HuH-7.5 (cell line): ENCODE measurements around the gene DCAF8.
"Not testable (repeated sequence)": the region's sequence is repeated elsewhere in the genome, so short reads cannot be mapped to it uniquely, and the experiment has no call there.

ENCODE experiments used
- DNase-seq: peaks from one replicate; pipeline ENCODE4 v3.0.0; 2011; ENCODE audit warnings: low spot score

Gene DCAF8

GRCh38 chr1:160261893-160262794 lies at the start of gene DCAF8:
Gene DCAF8 (minus strand): TSS chr1:160262549. CDS start chr1:160244008, 18,541 bp downstream.
- peak; percentile 68 for DNase-seq

GRCh38 chr1:160309571-160309970 lies 47.2 kb upstream of the DCAF8 start:
- DNase-seq: no peak

DNA sequence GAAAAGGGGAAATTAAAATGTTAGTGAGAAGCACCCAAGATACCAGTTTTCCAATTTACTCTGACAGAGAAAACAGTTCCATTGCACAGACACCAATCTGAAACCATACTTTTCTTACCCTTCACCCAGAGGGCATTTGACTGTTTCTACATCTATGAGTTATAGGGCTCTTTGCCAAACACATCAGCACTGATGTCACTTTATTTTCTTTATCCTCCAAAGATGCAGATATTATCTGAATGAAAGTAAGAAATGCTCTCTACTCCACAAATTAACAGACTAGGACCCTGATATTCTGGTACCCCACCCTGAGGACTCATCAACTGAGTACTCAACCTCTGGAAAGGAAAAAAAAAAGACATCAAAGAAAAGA lies 46.8 kb upstream of the DCAF8 start:
- DNase-seq: no peak

GRCh38 chr1:160308451-160309184 lies 46.3 kb upstream of the DCAF8 start:
- no peak for DNase-seq

GRCh38 chr1:160307118-160307791 lies 44.9 kb upstream of the DCAF8 start:
- DNase-seq: no peak

DNA sequence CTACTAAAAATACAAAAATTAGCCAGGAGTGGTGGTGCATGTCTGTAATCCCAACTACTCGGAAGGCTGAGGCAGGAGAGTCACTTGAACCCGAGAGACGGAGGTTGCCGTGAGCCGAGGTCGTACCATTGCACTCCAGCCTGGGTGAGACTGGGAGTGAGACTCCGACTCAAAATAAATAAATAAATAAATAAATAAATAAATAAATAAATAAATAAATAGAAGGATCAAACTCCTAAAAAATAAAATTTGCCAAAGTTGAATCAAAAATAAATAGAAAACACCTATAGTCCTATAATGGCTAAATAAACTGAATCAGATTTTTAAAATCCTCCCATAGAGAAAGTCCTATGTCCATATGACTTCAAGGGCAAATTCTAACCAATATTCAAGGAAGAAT lies 37.8 kb upstream of the DCAF8 start:
- DNase-seq: no peak

GRCh38 chr1:160296036-160296435 lies 33.7 kb upstream of the DCAF8 start:
- DNase-seq: no peak

DNA sequence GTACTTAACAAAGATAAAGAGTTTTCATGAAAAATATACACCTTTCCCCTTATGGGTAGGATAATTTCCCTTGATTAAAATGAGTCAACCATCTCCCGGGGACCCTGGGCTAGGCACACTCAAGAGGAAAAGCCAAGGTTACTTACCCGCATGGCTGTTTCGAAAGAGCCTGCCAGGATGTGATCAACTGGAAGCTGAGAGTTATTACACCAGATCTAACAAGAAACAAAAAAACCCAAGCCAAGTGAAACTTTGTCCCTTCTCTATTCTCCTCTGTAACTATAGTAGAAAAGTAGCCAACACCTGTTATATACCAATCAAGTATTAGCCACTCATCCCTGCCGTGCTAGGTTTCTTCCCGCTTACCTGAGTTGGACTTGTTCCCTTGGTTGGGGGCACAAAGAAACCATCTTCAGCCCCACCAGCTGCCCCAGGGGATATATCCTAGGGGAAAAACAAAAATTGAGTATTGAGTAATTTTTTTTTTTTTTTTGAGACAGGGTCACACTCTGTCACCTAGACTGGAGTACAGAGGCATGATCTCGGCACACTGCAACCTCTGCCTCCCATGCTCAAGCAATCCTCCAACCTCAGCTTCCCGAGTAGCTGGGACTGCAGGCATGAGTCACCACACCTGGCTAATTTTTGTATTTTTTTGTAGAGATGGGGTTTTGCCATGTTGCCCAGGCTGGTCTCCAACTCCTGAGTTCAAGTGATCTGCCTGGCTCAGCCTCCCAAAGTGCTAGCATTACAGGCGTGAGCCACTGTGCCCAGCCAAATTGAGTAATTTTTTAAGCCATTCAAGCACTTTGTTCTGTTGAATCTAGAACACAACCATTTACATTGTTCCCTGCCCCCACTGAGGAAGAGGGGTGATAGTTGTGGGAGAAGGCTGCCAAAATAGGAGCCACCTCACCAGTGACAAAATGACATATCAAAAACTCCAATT lies 30.9 kb upstream of the DCAF8 start:
- DNase-seq: no peak

DNA sequence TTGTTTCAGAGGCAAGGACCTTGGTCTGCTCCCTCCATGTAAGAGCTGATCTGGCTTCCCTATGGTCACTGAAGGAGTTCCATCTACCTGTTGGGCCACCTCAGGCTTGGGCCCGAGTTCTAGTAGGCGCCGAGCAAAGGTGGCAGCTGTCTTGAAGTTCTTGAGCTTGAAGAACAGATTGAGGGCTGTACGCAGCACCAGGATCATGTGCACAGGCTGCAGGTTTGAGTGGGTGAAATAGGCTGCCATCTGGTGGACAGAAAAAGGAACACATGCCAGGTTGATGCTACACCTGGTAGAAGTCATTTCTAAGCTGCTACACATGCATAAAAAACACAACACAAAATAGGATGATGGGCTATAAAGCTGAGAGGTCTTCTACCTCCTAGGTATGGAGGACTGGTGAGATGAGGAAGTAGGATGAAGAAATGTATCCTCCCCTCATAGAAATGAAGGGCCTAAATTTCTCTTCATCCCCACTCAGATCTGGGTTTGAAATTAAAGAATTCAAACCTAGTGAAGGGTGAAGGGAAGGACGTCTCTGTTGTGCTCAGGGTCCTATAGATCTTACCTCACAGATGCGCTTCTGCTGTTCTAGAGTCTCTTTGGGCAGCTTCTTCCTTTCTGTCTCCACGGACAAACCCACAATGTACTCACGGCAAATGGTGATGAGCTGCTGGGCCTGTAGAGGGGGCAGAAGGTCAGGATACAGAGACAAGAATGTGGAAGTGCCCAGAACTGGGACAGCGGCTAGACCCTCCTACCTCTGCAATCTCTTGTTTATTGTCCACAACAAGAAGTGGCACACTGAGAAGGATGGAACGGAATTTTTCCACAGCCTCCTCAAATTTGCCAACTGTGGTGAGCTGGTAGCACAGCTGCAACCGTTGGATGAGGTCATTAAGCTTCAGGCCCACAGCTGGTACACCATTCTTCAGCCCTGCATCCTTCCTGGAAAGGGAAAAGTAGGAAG lies 29.2 kb upstream of the DCAF8 start:
- peak; percentile 19 for DNase-seq

GRCh38 chr1:160287769-160288168 lies 25.4 kb upstream of the DCAF8 start:
- DNase-seq: not testable (repeated sequence)

- DNase-seq: no peak
Measured at GRCh38 chr1:160285506-160285905, 23.2 kb upstream of the DCAF8 start.

- peak; percentile 66 for DNase-seq
Measured at GRCh38 chr1:160284782-160285344, 22.5 kb upstream of the DCAF8 start, which contains the start of gene PEX19. Gene PEX19 (minus strand): TSS chr1:160285133. CDS start chr1:160285124, 9 bp downstream.

DNA sequence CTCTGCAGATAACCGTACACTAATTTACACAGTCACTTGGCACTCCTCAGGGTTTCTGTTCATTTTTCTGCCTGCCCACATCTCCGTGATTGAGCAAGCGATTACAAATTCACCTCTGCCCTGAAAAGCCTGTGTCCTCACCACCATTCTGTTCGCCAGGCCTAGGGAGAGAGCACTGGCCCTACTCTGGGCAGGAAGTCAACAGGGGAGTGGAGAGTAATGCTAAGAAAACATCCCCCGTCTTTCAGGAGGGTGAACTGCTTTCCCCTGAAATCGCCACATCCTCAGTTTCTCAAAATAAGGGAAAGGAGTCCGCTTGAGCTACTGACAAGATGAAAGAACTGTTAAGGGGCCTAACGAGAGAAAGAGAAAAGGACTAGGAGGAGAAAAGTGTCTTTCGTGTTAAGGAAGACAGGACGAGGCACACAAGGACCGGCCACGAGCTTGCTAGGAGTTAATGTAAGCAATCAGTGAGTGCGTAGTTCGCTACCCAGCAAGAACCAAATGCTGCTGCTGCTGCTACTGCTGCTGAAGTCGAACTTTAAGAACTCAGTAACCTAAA lies 22.0 kb upstream of the DCAF8 start:
- peak; percentile 18 for DNase-seq

GRCh38 chr1:160282807-160283206 lies 20.5 kb upstream of the DCAF8 start:
- DNase-seq: no peak

- no peak for DNase-seq
Measured at GRCh38 chr1:160277987-160278386, 15.6 kb upstream of the DCAF8 start.

DNA sequence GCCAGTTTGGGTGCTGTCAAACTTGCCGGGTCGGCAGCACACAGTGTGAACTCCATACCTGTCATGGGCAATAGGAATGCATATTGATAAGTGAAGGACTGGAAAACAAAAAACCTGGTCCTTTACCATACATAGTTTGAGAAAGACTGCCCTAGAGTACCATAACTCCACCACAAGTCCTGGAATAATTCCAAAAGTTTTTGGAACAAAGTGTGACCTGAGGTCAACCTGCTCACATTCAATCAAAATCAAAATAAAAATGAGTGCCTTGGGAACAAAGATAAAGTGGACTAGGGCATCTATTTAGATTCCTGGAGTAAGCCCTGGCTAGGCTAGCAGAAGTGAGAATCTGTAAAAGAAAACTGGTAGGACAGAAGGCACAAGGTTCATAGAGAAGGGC lies 15.0 kb upstream of the DCAF8 start:
- no peak for DNase-seq

- DNase-seq: no peak
Measured at GRCh38 chr1:160271025-160271424, 8.7 kb upstream of the DCAF8 start.

GRCh38 chr1:160267284-160267991 lies 5.1 kb upstream of the DCAF8 start:
- no peak for DNase-seq

- DNase-seq: no peak
Measured at GRCh38 chr1:160264795-160265307, 2.5 kb upstream of the DCAF8 start.
